H1 (cell line): Measurements from ENCODE around the gene FRY. TPM values are rescaled to one million over a fixed set of nuclear protein-coding genes. Genes with fewer than 3 reads are reported as not detected.

Experiments
- CTCF ChIA-PET: fragments of 300-600 bp; sonication (Branson Sonifier 250); formaldehyde crosslinking; loops from one replicate; lab custom pipeline; 2021; ENCODE audit not compliant: partially characterized antibody; lab: Charles Lee
- POLR2A ChIA-PET: fragments of 300-600 bp; sonication (Branson Sonifier 250); formaldehyde crosslinking; loops from one replicate; lab custom pipeline; 2021; ENCODE audit warnings: inconsistent platforms; ENCODE audit not compliant: partially characterized antibody; lab: Charles Lee
- DNase-seq, 2 experiments: peaks; one replicate each; pipeline versions ENCODE4 v3.0.0 to v3.0.0-alpha.2; 2010 to 2022; ENCODE audit warnings: low spot score in 2 of 2, low read depth in 1 of 2, mixed read lengths in 1 of 2
- FAIRE-seq: peaks from 2 replicates; lab custom pipeline; 2011; peaks lifted over from hg19 to GRCh38; lab: Jason Lieb, UNC
- H2AFZ ChIP-seq: 2 replicates; pipeline ENCODE4 v1.8.1; 2012; ENCODE audit warnings: low read length, inconsistent platforms
- H2AK5ac ChIP-seq: 2 replicates; pipeline ENCODE4 v1.6.1; 2013; ENCODE audit warnings: low read depth, low read length
- H2BK120ac ChIP-seq: replicated peaks from 2 replicates; pipeline ENCODE3; 2013; ENCODE audit warnings: low read depth, low read length, inconsistent platforms
- H2BK12ac ChIP-seq: 2 replicates; pipeline ENCODE4 v1.6.1; 2013; ENCODE audit warnings: low read depth, low read length
- H2BK15ac ChIP-seq: 2 replicates; pipeline ENCODE4 v1.6.1; 2013; ENCODE audit warnings: low read length
- H2BK20ac ChIP-seq: 2 replicates; pipeline ENCODE4 v1.6.1; 2013; ENCODE audit warnings: low read length
- H2BK5ac ChIP-seq: 2 replicates; pipeline ENCODE4 v1.6.1; 2013; ENCODE audit warnings: low read depth, low read length
- H3K14ac ChIP-seq: 2 replicates; pipeline ENCODE4 v1.6.1; 2013; ENCODE audit warnings: inconsistent platforms; ENCODE audit not compliant: insufficient read length
- H3K18ac ChIP-seq: 2 replicates; pipeline ENCODE4 v1.6.1; 2013; ENCODE audit warnings: low read length; ENCODE audit errors: extremely low read depth
- H3K23ac ChIP-seq: 2 replicates; pipeline ENCODE4 v1.6.1; 2013; ENCODE audit warnings: inconsistent platforms; ENCODE audit not compliant: insufficient read length
- H3K23me2 ChIP-seq: 2 replicates; pipeline ENCODE4 v1.6.1; 2013; ENCODE audit warnings: low read depth, low read length
- H3K27ac ChIP-seq: 2 replicates; pipeline ENCODE4 v1.6.1; 2011; ENCODE audit warnings: low read depth, low read length, inconsistent platforms
- H3K27me3 ChIP-seq, 4 experiments: replicated peaks in 1 of 4; 1 replicate in 1 of 4; 2 replicates in 3 of 4; pipeline versions ENCODE4 v1.6.1 to v1.8.1; 2011 to 2013; ENCODE audit warnings: low read length in 3 of 4, mild to moderate bottlenecking in 3 of 4, inconsistent platforms in 2 of 4, mixed read lengths in 2 of 4, moderate library complexity in 1 of 4; ENCODE audit not compliant: control insufficient read depth in 3 of 4, insufficient read depth in 3 of 4; ENCODE audit errors: extremely low read depth in 1 of 4
- H3K36me3 ChIP-seq, 4 experiments: 2 replicates each; pipeline versions ENCODE4 v1.6.1 to v1.8.1; 2011 to 2013; ENCODE audit warnings: mild to moderate bottlenecking in 4 of 4, low read length in 3 of 4, moderate library complexity in 2 of 4, control low read depth in 1 of 4, inconsistent platforms in 1 of 4; ENCODE audit not compliant: insufficient read depth in 4 of 4, control insufficient read depth in 2 of 4
- H3K4ac ChIP-seq: replicated peaks from 2 replicates; pipeline ENCODE3; 2013; ENCODE audit warnings: low read length, low read depth, mixed read lengths, inconsistent platforms; ENCODE audit not compliant: insufficient read length
- H3K4me1 ChIP-seq, 4 experiments: replicated peaks in 1 of 4; 1 replicate in 1 of 4; 2 replicates in 3 of 4; pipeline versions ENCODE4 v1.6.1 to v1.8.1; 2011 to 2013; ENCODE audit warnings: low read length in 3 of 4, inconsistent platforms in 2 of 4, mixed read lengths in 1 of 4; ENCODE audit not compliant: insufficient read depth in 4 of 4, control insufficient read depth in 3 of 4
- H3K4me2 ChIP-seq, 2 experiments: 2 replicates each; pipeline versions ENCODE4 v1.6.1 to v1.8.1; 2011 to 2013; ENCODE audit warnings: low read depth in 2 of 2, low read length in 2 of 2, control low read depth in 1 of 2, inconsistent platforms in 1 of 2, mild to moderate bottlenecking in 1 of 2; ENCODE audit not compliant: insufficient read depth in 1 of 2
- H3K4me3 ChIP-seq, 4 experiments: fragments of 200-600, 300-600 bp in 1 of 4; sonication (generic), shearing (Covaris generic), sonication (Bioruptor Twin) in 1 of 4; 2 replicates each; pipeline versions ENCODE4 v1.5.1 to v1.8.1; 2011 to 2016; ENCODE audit warnings: low read length in 4 of 4, low read depth in 3 of 4, control low read depth in 2 of 4, inconsistent platforms in 2 of 4, mild to moderate bottlenecking in 2 of 4, mixed read lengths in 1 of 4, moderate library complexity in 1 of 4; ENCODE audit not compliant: insufficient read depth in 2 of 4; ENCODE audit errors: extremely low read depth in 1 of 4
- H3K56ac ChIP-seq: replicated peaks from 2 replicates; pipeline ENCODE3; 2013; ENCODE audit warnings: low read depth, mild to moderate bottlenecking, mixed read lengths, low read length, inconsistent platforms; ENCODE audit not compliant: insufficient read length
- H3K79me1 ChIP-seq: 2 replicates; pipeline ENCODE4 v1.6.1; 2013; ENCODE audit warnings: low read depth, low read length, control low read depth
- H3K79me2 ChIP-seq, 2 experiments: 2 replicates each; pipeline versions ENCODE4 v1.6.1 to v1.8.1; 2012 to 2013; ENCODE audit warnings: low read length in 2 of 2, mild to moderate bottlenecking in 2 of 2, inconsistent platforms in 1 of 2; ENCODE audit not compliant: insufficient read depth in 2 of 2, control insufficient read depth in 1 of 2
- H3K9ac ChIP-seq, 4 experiments: replicated peaks in 1 of 4; 1 replicate in 1 of 4; 2 replicates in 3 of 4; pipeline versions ENCODE4 v1.6.1 to v1.8.1; 2011 to 2013; ENCODE audit warnings: low read depth in 3 of 4, low read length in 3 of 4, control low read depth in 2 of 4, mild to moderate bottlenecking in 2 of 4, moderate library complexity in 2 of 4, inconsistent platforms in 1 of 4; ENCODE audit errors: extremely low read depth in 1 of 4
- H3K9me3 ChIP-seq, 2 experiments: 2 replicates each; pipeline versions ENCODE4 v1.6.1 to v1.8.1; 2012 to 2013; ENCODE audit warnings: mild to moderate bottlenecking in 2 of 2, moderate library complexity in 2 of 2, control low read depth in 1 of 2, inconsistent platforms in 1 of 2, low read depth in 1 of 2, low read length in 1 of 2, mixed read lengths in 1 of 2; ENCODE audit not compliant: insufficient read depth in 2 of 2
- H4K20me1 ChIP-seq, 2 experiments: replicated peaks in 1 of 2; 2 replicates each; pipeline versions ENCODE3 to v1.8.1; 2011 to 2013; ENCODE audit warnings: inconsistent platforms in 2 of 2, low read length in 2 of 2, mild to moderate bottlenecking in 1 of 2; ENCODE audit not compliant: insufficient read depth in 2 of 2, control insufficient read depth in 1 of 2
- H4K5ac ChIP-seq: 2 replicates; pipeline ENCODE4 v1.6.1; 2013; ENCODE audit warnings: low read length, low read depth, mixed read lengths, inconsistent platforms; ENCODE audit not compliant: insufficient read length
- H4K8ac ChIP-seq: 2 replicates; pipeline ENCODE4 v1.8.0; 2013; ENCODE audit warnings: mild to moderate bottlenecking, moderate library complexity, low read length, inconsistent platforms; ENCODE audit not compliant: insufficient read depth; ENCODE audit errors: extremely low read depth
- H4K91ac ChIP-seq: replicated peaks from 2 replicates; pipeline ENCODE3; 2013; ENCODE audit warnings: low read length, mixed read lengths, inconsistent platforms; ENCODE audit not compliant: insufficient read length
- RAD21 ChIP-seq, 2 experiments: IDR thresholded peaks in 1 of 2; conservative IDR thresholded peaks in 1 of 2; 2 replicates each; pipeline ENCODE4 v1.6.1; 2011; ENCODE audit warnings: low read depth in 2 of 2, low read length in 2 of 2, improper control_type of control experiment in 1 of 2, inconsistent platforms in 1 of 2, mild to moderate bottlenecking in 1 of 2, moderate library complexity in 1 of 2
- RFX5 ChIP-seq: IDR thresholded peaks from 2 replicates; pipeline ENCODE4 v1.6.1; 2011; ENCODE audit warnings: low read depth, low read length, improper control_type of control experiment, borderline replicate concordance
- SP4 ChIP-seq: IDR thresholded peaks from 2 replicates; pipeline ENCODE4 v1.6.1; 2012; ENCODE audit warnings: low read length, inconsistent platforms
- TEAD4 ChIP-seq: IDR thresholded peaks from 2 replicates; pipeline ENCODE4 v1.6.1; 2012; ENCODE audit warnings: low read depth, low read length, inconsistent platforms, mixed read lengths
- USF2 ChIP-seq: IDR thresholded peaks from 2 replicates; pipeline ENCODE4 v1.6.1; 2011; ENCODE audit warnings: low read length, improper control_type of control experiment
- YY1 ChIP-seq: IDR thresholded peaks from 2 replicates; pipeline ENCODE4 v1.6.1; 2011; ENCODE audit warnings: low read depth, mild to moderate bottlenecking, low read length
- WGBS, 2 experiments: shearing (Covaris generic) in 1 of 2; methylation state at CpG; one replicate each; pipeline versions ENCODE4 v1.1.6 to v1.1.7; 2013 to 2015; ENCODE audit warnings: low lambda C conversion rate in 2 of 2, mixed read lengths in 2 of 2, inconsistent platforms in 1 of 2, low coverage in 1 of 2, missing lambda C conversion rate in 1 of 2; ENCODE audit not compliant: insufficient replicate concordance in 2 of 2, insufficient coverage in 1 of 2, insufficient read length in 1 of 2; ENCODE audit errors: extremely low coverage in 1 of 2, missing lambda C conversion rate in 1 of 2; 5-methylcytosine and 5-hydroxymethylcytosine counted together
- polyA plus RNA-seq, 7 experiments: library from polyadenylated mRNA; depleted of rRNA in 3 of 7; stranded (reverse) in 5 of 7; unstranded in 2 of 7; fragments of >200 nt in 5 of 7; fragments of 200-250 nt in 2 of 7; gene quantifications; 1 replicate in 5 of 7; 2 replicates in 1 of 7; 4 replicates in 1 of 7; pipeline versions ENCODE4 v1.2.1 to v1.2.3, GENCODE V29; 2011 to 2013; ENCODE audit warnings: missing spikeins in 2 of 7, mixed read lengths in 2 of 7
- total RNA-seq: library from RNA; stranded (reverse); fragmentation: NEBNext Ultra II Directional; extraction: Animal tissue kit (Norgen Biotek cat#: 25700); gene quantifications from 2 replicates; pipeline ENCODE4 v1.2.1, GENCODE V29; 2021
- TF ChIP-seq, protein P1 (sequence below), 3 experiments: IDR thresholded peaks; 1 replicate in 2 of 3; 2 replicates in 1 of 3; pipeline versions ENCODE4 v1.5.1 to v1.6.1; 2011; ENCODE audit warnings: low read length in 3 of 3, mild to moderate bottlenecking in 3 of 3, inconsistent platforms in 2 of 3, low read depth in 1 of 3, moderate library complexity in 1 of 3; ENCODE audit not compliant: insufficient read depth in 1 of 3; ENCODE audit errors: control extremely low read depth in 1 of 3
- TF ChIP-seq, protein P2 (sequence below): IDR thresholded peaks from 2 replicates; pipeline ENCODE4 v1.6.1; 2012; ENCODE audit warnings: inconsistent platforms

The FRY gene
- total and polyA plus RNA-seq, 2 of the 8 experiments (the other 6 are each of a cell fraction or from before 2014, with no cell fraction given): 4.3 to 9.2 TPM

- CTCF ChIA-PET: interaction anchor here (0.5 to 3.3 kb wide), 46 partner anchors 8 to 340 kb away, joined by 3 to 41 read pairs (median 4); no protein-coding TSS in a partner anchor
- Histone ChIP-seq H3K27me3 (no peaks in the 10 kb centered on the region), H2BK120ac (no peak overlapping the region), H3K79me1 (no peaks in the 10 kb centered on the region), H3K4ac (no peak overlapping the region), H3K18ac (no peak overlapping the region), H4K20me1 (no peaks in the 10 kb centered on the region), H2BK12ac (no peak overlapping the region), H4K8ac (peak overlapping the region; percentile 97; the same call in 1 of the 2 replicates), H2BK15ac (no peak overlapping the region), H3K4me2 (no peak overlapping the region), H2BK5ac (no peak overlapping the region), H3K23me2 (no peaks in the 10 kb centered on the region), H3K23ac (no peak overlapping the region), H2AK5ac (no peak overlapping the region), H3K9ac (no peak overlapping the region), H3K14ac (no peak overlapping the region), H2BK20ac (no peak overlapping the region), H3K4me1 (no peaks in the 10 kb centered on the region), H3K36me3 (peaks cover 0 to 2% (median 0%) of the 10 kb centered on the region in 4 experiments; a peak in 2 of 8 replicates), H3K4me3 (no peak overlapping the region), H4K91ac (no peak overlapping the region), H4K5ac (no peak overlapping the region), H3K79me2 (no peaks in the 10 kb centered on the region), H3K56ac (no peak overlapping the region), H3K27ac (no peak overlapping the region), H3K9me3 (no peaks in the 10 kb centered on the region), H2AFZ (peak overlapping the region; percentile 96)
- peak; percentile 10 to 58 for DNase-seq
- peak; percentile 88 for FAIRE-seq
- 56% methylated on average over 4 of the region's 4 CpGs; no CpG with 5 or more reads in 1 of the 2 experiments for WGBS, 2 experiments
- POLR2A ChIA-PET: no interaction called here
- TF ChIP-seq, protein P1, sequence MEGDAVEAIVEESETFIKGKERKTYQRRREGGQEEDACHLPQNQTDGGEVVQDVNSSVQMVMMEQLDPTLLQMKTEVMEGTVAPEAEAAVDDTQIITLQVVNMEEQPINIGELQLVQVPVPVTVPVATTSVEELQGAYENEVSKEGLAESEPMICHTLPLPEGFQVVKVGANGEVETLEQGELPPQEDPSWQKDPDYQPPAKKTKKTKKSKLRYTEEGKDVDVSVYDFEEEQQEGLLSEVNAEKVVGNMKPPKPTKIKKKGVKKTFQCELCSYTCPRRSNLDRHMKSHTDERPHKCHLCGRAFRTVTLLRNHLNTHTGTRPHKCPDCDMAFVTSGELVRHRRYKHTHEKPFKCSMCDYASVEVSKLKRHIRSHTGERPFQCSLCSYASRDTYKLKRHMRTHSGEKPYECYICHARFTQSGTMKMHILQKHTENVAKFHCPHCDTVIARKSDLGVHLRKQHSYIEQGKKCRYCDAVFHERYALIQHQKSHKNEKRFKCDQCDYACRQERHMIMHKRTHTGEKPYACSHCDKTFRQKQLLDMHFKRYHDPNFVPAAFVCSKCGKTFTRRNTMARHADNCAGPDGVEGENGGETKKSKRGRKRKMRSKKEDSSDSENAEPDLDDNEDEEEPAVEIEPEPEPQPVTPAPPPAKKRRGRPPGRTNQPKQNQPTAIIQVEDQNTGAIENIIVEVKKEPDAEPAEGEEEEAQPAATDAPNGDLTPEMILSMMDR (IDR thresholded peaks at IDR 0.05; ENCODE audit: control extremely low read depth in 1 of 3, insufficient read depth in 1 of 3, low read depth in 1 of 3, low read length in 3 of 3): peak; percentile 35 to 90 (median 81)
- TF ChIP-seq, protein P2, sequence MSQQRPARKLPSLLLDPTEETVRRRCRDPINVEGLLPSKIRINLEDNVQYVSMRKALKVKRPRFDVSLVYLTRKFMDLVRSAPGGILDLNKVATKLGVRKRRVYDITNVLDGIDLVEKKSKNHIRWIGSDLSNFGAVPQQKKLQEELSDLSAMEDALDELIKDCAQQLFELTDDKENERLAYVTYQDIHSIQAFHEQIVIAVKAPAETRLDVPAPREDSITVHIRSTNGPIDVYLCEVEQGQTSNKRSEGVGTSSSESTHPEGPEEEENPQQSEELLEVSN: no peak
- TF ChIP-seq SP4 (no peak), RAD21 (IDR thresholded peaks at IDR 0.05 in 1 of 2, conservative IDR thresholded peaks at IDR 0.05 in 1 of 2; ENCODE audit: low read depth in 2 of 2, low read length in 2 of 2) (peak; percentile 59 to 72), YY1 (peak; percentile 97), USF2 (no peak), TEAD4 (no peak), RFX5 (no peak)
These were observed 133.2 kb downstream of the FRY start for GRCh38 chr13:32164622-32165268.
